ENCODE measurements around the gene CD276.

Gene CD276

GRCh38 chr15:73745073-73745472 is 60.9 kb downstream of the CD276 start:
- no peaks in the 10 kb centered on the region for H3F3A ChIP-seq (ENCODE audit: insufficient read depth)
- H3K36me3 ChIP-seq (ENCODE audit: low read length) = no peaks in the 10 kb centered on the region
- H3K9me3 ChIP-seq (ENCODE audit: insufficient read depth, low read length) = no peaks in the 10 kb centered on the region
- TF ChIP-seq EZH2phosphoT487 (conservative IDR thresholded peaks at IDR 0.05; ENCODE audit: low read length) (no peak), CTCF (IDR thresholded peaks at IDR 0.05; ENCODE audit: insufficient read depth, low read length, poor library complexity, severe bottlenecking) (no peak)
- no peak overlapping the region for H3K9ac ChIP-seq (ENCODE audit: low read length)
- H3K4me3 ChIP-seq (ENCODE audit: insufficient read depth, low read length, poor library complexity, severe bottlenecking) = no peak overlapping the region
- H4K20me1 ChIP-seq (ENCODE audit: low read depth, low read length) = no peaks in the 10 kb centered on the region
- H3K27ac ChIP-seq (ENCODE audit: low read depth, low read length) = no peak overlapping the region
- H3K9me2 ChIP-seq (replicated peaks; ENCODE audit: insufficient read depth, low read length) = no peaks in the 10 kb centered on the region
- no peaks in the 10 kb centered on the region for H3K27me3 ChIP-seq (ENCODE audit: low read length)
- H3K79me2 ChIP-seq (ENCODE audit: insufficient read depth, low read length) = no peaks in the 10 kb centered on the region
- no peak overlapping the region for H3K4me2 ChIP-seq (ENCODE audit: low read depth, low read length, poor library complexity, severe bottlenecking)
- H2AFZ ChIP-seq (ENCODE audit: low read depth, low read length, severe bottlenecking) = no peak overlapping the region

GRCh38 chr15:73746261-73746660 is 62.1 kb downstream of the CD276 start:
- Histone ChIP-seq H3K27ac (ENCODE audit: low read depth, low read length) (no peak overlapping the region), H3F3A (ENCODE audit: insufficient read depth) (no peaks in the 10 kb centered on the region), H3K4me2 (ENCODE audit: low read depth, low read length, poor library complexity, severe bottlenecking) (no peak overlapping the region), H2AFZ (ENCODE audit: low read depth, low read length, severe bottlenecking) (no peak overlapping the region), H3K9me3 (ENCODE audit: insufficient read depth, low read length) (no peaks in the 10 kb centered on the region), H3K27me3 (ENCODE audit: low read length) (no peaks in the 10 kb centered on the region), H3K9ac (ENCODE audit: low read length) (no peak overlapping the region), H3K4me3 (ENCODE audit: insufficient read depth, low read length, poor library complexity, severe bottlenecking) (no peak overlapping the region), H3K79me2 (ENCODE audit: insufficient read depth, low read length) (no peaks in the 10 kb centered on the region), H3K36me3 (ENCODE audit: low read length) (no peaks in the 10 kb centered on the region), H4K20me1 (ENCODE audit: low read depth, low read length) (no peaks in the 10 kb centered on the region), H3K9me2 (replicated peaks; ENCODE audit: insufficient read depth, low read length) (no peaks in the 10 kb centered on the region)
- no peak for TF ChIP-seq CTCF (IDR thresholded peaks at IDR 0.05; ENCODE audit: insufficient read depth, low read length, poor library complexity, severe bottlenecking)

- H3K4me2 ChIP-seq (ENCODE audit: low read depth, low read length, poor library complexity, severe bottlenecking) = no peak overlapping the region
- H3K79me2 ChIP-seq (ENCODE audit: insufficient read depth, low read length) = no peaks in the 10 kb centered on the region
- no peaks in the 10 kb centered on the region for H3K9me2 ChIP-seq (replicated peaks; ENCODE audit: insufficient read depth, low read length)
- no peaks in the 10 kb centered on the region for H3K9me3 ChIP-seq (ENCODE audit: insufficient read depth, low read length)
- H3K27ac ChIP-seq (ENCODE audit: low read depth, low read length) = no peak overlapping the region
- H3K9ac ChIP-seq (ENCODE audit: low read length) = no peak overlapping the region
- H3K4me3 ChIP-seq (ENCODE audit: insufficient read depth, low read length, poor library complexity, severe bottlenecking) = no peak overlapping the region
- no peaks in the 10 kb centered on the region for H3K36me3 ChIP-seq (ENCODE audit: low read length)
- TF ChIP-seq EZH2phosphoT487 (conservative IDR thresholded peaks at IDR 0.05; ENCODE audit: low read length) (no peak), CTCF (IDR thresholded peaks at IDR 0.05; ENCODE audit: insufficient read depth, low read length, poor library complexity, severe bottlenecking) (no peak)
- no peaks in the 10 kb centered on the region for H3F3A ChIP-seq (ENCODE audit: insufficient read depth)
- no peaks in the 10 kb centered on the region for H3K27me3 ChIP-seq (ENCODE audit: low read length)
- H2AFZ ChIP-seq (ENCODE audit: low read depth, low read length, severe bottlenecking) = no peak overlapping the region
- H4K20me1 ChIP-seq (ENCODE audit: low read depth, low read length) = no peaks in the 10 kb centered on the region
Observed at GRCh38 chr15:73746883-73747282, 62.7 kb downstream of the CD276 start.

All from SU-DHL-6 (cell line).